Measurements from ENCODE around the gene MYL7. TPM values are rescaled to one million over a fixed set of nuclear protein-coding genes. Genes with fewer than 3 reads are reported as not detected.

The MYL7 gene
- total and polyA plus RNA-seq, 2 of the 4 experiments (the other 2 are of a cell fraction) = 0.24 TPM; not detected in 1

- Histone ChIP-seq H4K20me1 (ENCODE audit: insufficient read depth, low read length) (no peaks in the 10 kb centered on the region), H2AK9ac (replicated peaks; ENCODE audit: low read depth, low read length, poor library complexity) (no peak overlapping the region), H3K4me3 (ENCODE audit: insufficient read depth, low read depth, low read length) (no peak overlapping the region), H3K23ac (ENCODE audit: low read depth, low read length) (no peak overlapping the region), H3K79me1 (ENCODE audit: low read depth in 1 of 2, low read length in 2 of 2) (no peaks in the 10 kb centered on the region), H3K9me3 (ENCODE audit: control insufficient read depth, insufficient read depth, low read length) (no peaks in the 10 kb centered on the region), H3K27ac (ENCODE audit: insufficient read depth, low read length) (no peak overlapping the region), H2BK5ac (ENCODE audit: low read depth, low read length, poor library complexity, severe bottlenecking) (no peak overlapping the region), H4K91ac (ENCODE audit: insufficient read depth, low read depth, low read length) (no peak overlapping the region), H2BK15ac (ENCODE audit: low read depth, low read length) (no peak overlapping the region), H3K36me3 (ENCODE audit: control insufficient read depth, insufficient read depth, low read length) (no peaks in the 10 kb centered on the region), H4K8ac (ENCODE audit: low read depth in 2 of 2, low read length in 2 of 2) (no peak overlapping the region), H3K4me1 (ENCODE audit: control insufficient read depth, insufficient read depth, low read length) (peaks cover 3% of the 10 kb centered on the region; the same call in 1 of the 2 replicates), H3K4ac (ENCODE audit: low read depth, low read length) (no peak overlapping the region), H3K27me3 (ENCODE audit: control insufficient read depth, insufficient read depth, low read length) (peaks cover 33% of the 10 kb centered on the region), H2AFZ (replicated peaks; ENCODE audit: low read length, poor library complexity) (no peak overlapping the region), H2BK20ac (ENCODE audit: low read depth, low read length) (no peak overlapping the region), H3K56ac (ENCODE audit: extremely low read depth, insufficient read depth, low read length) (no peak overlapping the region), H3K9ac (ENCODE audit: low read depth, low read length) (no peak overlapping the region), H3K18ac (ENCODE audit: low read depth, low read length) (no peak overlapping the region), H3K9me1 (ENCODE audit: insufficient read depth, low read length) (peaks cover 3% of the 10 kb centered on the region; the same call in 1 of the 2 replicates), H3K4me2 (ENCODE audit: low read depth, low read length) (no peak overlapping the region), H2AK5ac (ENCODE audit: low read depth, low read length) (no peak overlapping the region), H3K14ac (replicated peaks; ENCODE audit: low read depth, low read length) (no peak overlapping the region), H2BK120ac (ENCODE audit: low read depth, low read length) (no peak overlapping the region), H4K5ac (ENCODE audit: low read depth, low read length) (no peak overlapping the region)
- DNase-seq (no peak), ATAC-seq (ENCODE audit: low read depth) (no peak)
- POLR2A ChIA-PET (ENCODE audit: unreplicated experiment) = no interaction called here
- dilution Hi-C loops (cut with HindIII; ENCODE audit: low sequenced_read_pairs, unreplicated experiment) = no loop called here
- in situ Hi-C loops (cut with MboI; ENCODE audit: low sequenced_read_pairs) = no loop called here
- WGBS, 2 experiments (ENCODE audit: extremely low coverage in 2 of 2, insufficient read length in 1 of 2) = 60% methylated on average over 1 of the region's 4 CpGs; no CpG with 5 or more reads in 1 of the 2 experiments
- intact Hi-C loops (cut with micrococcal nuclease) = no loop called here
- CTCF ChIA-PET = interaction anchor here (0.6 to 1.1 kb wide), 2 partner anchors 10 to 97 kb away, joined by 4 read pairs; partner anchors contain the start of gene DBNL
- no peak for TF ChIP-seq RFX5 (IDR thresholded peaks at IDR 0.05; ENCODE audit: low read depth, low read length)
- no peak for TF ChIP-seq CEBPB (IDR thresholded peaks at IDR 0.05; ENCODE audit: low read depth, low read length)
- no peak for TF ChIP-seq CTCF (conservative IDR thresholded peaks at IDR 0.05; ENCODE audit: low read depth, low read length)
- BruUV-seq (replicated peaks) = no TSS peak
Observed at GRCh38 chr7:44142028-44142427, 896 bp upstream of the MYL7 start.
